OCI-LY1 (cell line): ENCODE data around the gene WDFY2.

ENCODE experiments used
- H2AFZ ChIP-seq: fragments of 200-600 bp; sonication (generic), shearing (Covaris generic); 2 replicates; pipeline ENCODE4 v1.6.0; 2014; ENCODE audit warnings: antibody characterized with exemption, mild to moderate bottlenecking, low read length
- H3F3A ChIP-seq: fragments of 200-600 bp; sonication (generic), shearing (Covaris generic); 2 replicates; pipeline ENCODE4 v1.6.0; 2014; ENCODE audit warnings: mild to moderate bottlenecking, antibody characterized with exemption, low read length, moderate library complexity; ENCODE audit not compliant: insufficient read depth
- H3K27ac ChIP-seq: fragments of 200-600 bp; sonication (generic); 2 replicates; pipeline ENCODE4 v1.5.1; 2014; ENCODE audit warnings: low read length, mixed run types, mild to moderate bottlenecking, low read depth; ENCODE audit not compliant: poor library complexity, severe bottlenecking
- H3K27me3 ChIP-seq: fragments of 200-600 bp; sonication (generic); 2 replicates; pipeline ENCODE4 v1.6.0; 2014; ENCODE audit warnings: antibody characterized with exemption, mild to moderate bottlenecking, low read length, moderate library complexity; ENCODE audit not compliant: insufficient read depth
- H3K36me3 ChIP-seq: fragments of 200-600 bp; sonication (generic); 2 replicates; pipeline ENCODE4 v1.6.1; 2014; ENCODE audit warnings: mild to moderate bottlenecking, antibody characterized with exemption, low read length, moderate library complexity, mixed read lengths; ENCODE audit not compliant: insufficient read depth
- H3K4me1 ChIP-seq: fragments of 200-600 bp; sonication (generic); 2 replicates; pipeline ENCODE4 v1.5.1; 2014; ENCODE audit warnings: mild to moderate bottlenecking, low read length, moderate library complexity; ENCODE audit not compliant: insufficient read depth, severe bottlenecking
- H3K4me2 ChIP-seq: fragments of 200-600 bp; sonication (generic), shearing (Covaris generic); 2 replicates; pipeline ENCODE4 v1.6.1; 2014; ENCODE audit warnings: low read length
- H3K4me3 ChIP-seq: fragments of 200-600 bp; sonication (generic); 2 replicates; pipeline ENCODE4 v1.5.1; 2014; ENCODE audit warnings: low read length, low read depth, mild to moderate bottlenecking, mixed read lengths; ENCODE audit not compliant: poor library complexity, severe bottlenecking
- H3K79me2 ChIP-seq: fragments of 200-600 bp; shearing (Covaris generic); 2 replicates; pipeline ENCODE4 v1.6.1; 2016; ENCODE audit warnings: mixed run types, low read length, mixed read lengths; ENCODE audit not compliant: insufficient read depth
- H3K9ac ChIP-seq: fragments of 200-600 bp; sonication (generic), shearing (Covaris generic); 2 replicates; pipeline ENCODE4 v1.6.1; 2014; ENCODE audit warnings: mild to moderate bottlenecking, low read length, mixed read lengths
- H3K9me2 ChIP-seq: fragments of 200-600 bp; sonication (generic), shearing (Covaris generic); 2 replicates; pipeline ENCODE4 v1.6.1; 2014; ENCODE audit warnings: low read depth, mild to moderate bottlenecking, low read length, mixed read lengths
- H3K9me3 ChIP-seq: fragments of 200-600 bp; shearing (Covaris generic); 2 replicates; pipeline ENCODE4 v1.6.1; 2014; ENCODE audit warnings: low read length, mixed read lengths
- H4K20me1 ChIP-seq: fragments of 200-600 bp; sonication (generic), shearing (Covaris generic); 2 replicates; pipeline ENCODE4 v1.6.0; 2016; ENCODE audit warnings: mild to moderate bottlenecking, low read length; ENCODE audit not compliant: insufficient read depth
- CTCF ChIP-seq: fragments of 200-600 bp; sonication (generic), shearing (Covaris generic); IDR thresholded peaks from 2 replicates; pipeline ENCODE4 v1.5.1; 2017; ENCODE audit warnings: mild to moderate bottlenecking, antibody characterized with exemption, low read length, moderate library complexity, mixed read lengths
- EZH2 ChIP-seq: fragments of 200-600 bp; sonication (generic), shearing (Covaris generic); IDR thresholded peaks from 2 replicates; pipeline ENCODE4 v1.8.0; 2017; ENCODE audit warnings: borderline replicate concordance, mixed run types, mild to moderate bottlenecking, antibody characterized with exemption, low read length, moderate library complexity, mixed read lengths

Gene WDFY2

GRCh38 chr13:51761643-51762350 is 177.5 kb downstream of the WDFY2 start:
- H3K9ac ChIP-seq: no peak overlapping the region
- H3F3A ChIP-seq: no peaks in the 10 kb centered on the region
- H4K20me1 ChIP-seq: no peaks in the 10 kb centered on the region
- no peaks in the 10 kb centered on the region for H3K9me2 ChIP-seq
- 0 out of 2 replicates have a peak, but pooled peaks cover 2% of the 10 kb centered on the region for H3K36me3 ChIP-seq
- no peaks in the 10 kb centered on the region for H3K9me3 ChIP-seq
- no peak for TF ChIP-seq CTCF
- no peak for TF ChIP-seq EZH2
- H2AFZ ChIP-seq: no peak overlapping the region
- no peak overlapping the region for H3K4me2 ChIP-seq
- peaks cover 13% of the 10 kb centered on the region for H3K4me1 ChIP-seq
- H3K27me3 ChIP-seq: no peaks in the 10 kb centered on the region
- H3K27ac ChIP-seq: no peak overlapping the region
- no peak overlapping the region for H3K4me3 ChIP-seq
- H3K79me2 ChIP-seq: no peaks in the 10 kb centered on the region

- peaks cover 13% of the 10 kb centered on the region for H3K4me1 ChIP-seq
- no peak overlapping the region for H2AFZ ChIP-seq
- no peak overlapping the region for H3K27ac ChIP-seq
- H3K27me3 ChIP-seq: no peaks in the 10 kb centered on the region
- H3K36me3 ChIP-seq: 0 out of 2 replicates have a peak, but pooled peaks cover 2% of the 10 kb centered on the region
- H3F3A ChIP-seq: no peaks in the 10 kb centered on the region
- no peak overlapping the region for H3K9ac ChIP-seq
- H4K20me1 ChIP-seq: no peaks in the 10 kb centered on the region
- no peaks in the 10 kb centered on the region for H3K9me3 ChIP-seq
- no peaks in the 10 kb centered on the region for H3K9me2 ChIP-seq
- H3K4me2 ChIP-seq: no peak overlapping the region
- no peaks in the 10 kb centered on the region for H3K79me2 ChIP-seq
- no peak overlapping the region for H3K4me3 ChIP-seq
- no peak for TF ChIP-seq EZH2
- TF ChIP-seq CTCF: no peak
These were observed 179.2 kb downstream of the WDFY2 start for GRCh38 chr13:51763486-51763885.

DNA sequence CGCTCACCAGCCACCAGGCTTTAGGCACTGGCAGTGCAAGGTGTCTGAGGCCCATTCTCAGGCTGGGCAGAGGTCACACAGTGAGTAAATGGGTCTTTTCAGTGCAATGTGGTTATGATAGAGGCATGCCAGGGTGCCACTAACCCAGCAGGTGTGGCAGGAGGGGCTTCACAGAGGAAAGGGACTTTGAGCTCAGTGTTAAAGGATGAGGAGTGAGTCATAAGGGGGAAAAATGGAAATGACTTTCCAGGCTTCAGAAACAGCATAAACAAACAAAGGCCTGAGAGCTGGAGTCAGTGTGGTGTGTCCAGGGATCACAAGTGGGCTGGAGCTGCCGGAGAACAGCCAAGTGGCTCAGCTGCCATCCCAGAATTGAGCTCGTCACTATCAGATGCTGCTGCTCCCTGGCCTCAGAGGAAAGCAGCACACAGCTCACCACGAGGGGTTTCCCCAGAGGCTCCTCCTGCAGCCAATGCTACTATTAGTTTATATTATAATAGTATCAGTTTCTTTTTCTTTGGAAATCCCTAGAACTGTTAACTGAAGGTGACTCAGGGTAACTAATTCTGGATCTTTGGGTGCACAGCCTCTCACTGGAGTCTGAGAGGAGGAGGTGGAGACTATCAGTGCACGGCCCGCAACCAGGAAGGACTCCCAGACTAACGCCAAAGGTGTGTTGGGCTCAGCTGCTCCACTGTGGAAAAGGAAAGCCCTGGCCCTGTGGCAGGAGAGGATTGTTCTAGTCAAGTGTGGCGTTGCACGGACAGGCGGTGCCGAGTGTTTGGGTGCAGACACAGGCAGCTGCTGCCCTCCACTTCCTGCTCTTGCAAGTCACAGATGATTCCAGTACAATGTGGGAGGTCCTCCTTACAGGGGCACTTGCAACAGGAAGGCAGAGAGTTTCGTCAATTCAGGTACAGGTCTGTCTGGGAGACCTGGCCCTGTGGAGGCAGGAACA is 180.2 kb downstream of the WDFY2 start:
- Histone ChIP-seq H3F3A (no peaks in the 10 kb centered on the region), H3K4me2 (peak overlapping the region; percentile 19; the same call in 1 of the 2 replicates), H3K79me2 (no peaks in the 10 kb centered on the region), H3K4me3 (no peak overlapping the region), H4K20me1 (no peaks in the 10 kb centered on the region), H3K9ac (no peak overlapping the region), H3K4me1 (peaks cover 13% of the 10 kb centered on the region), H3K27ac (no peak overlapping the region), H3K27me3 (no peaks in the 10 kb centered on the region), H3K9me2 (no peaks in the 10 kb centered on the region), H3K36me3 (no peaks in the 10 kb centered on the region), H2AFZ (no peak overlapping the region), H3K9me3 (no peaks in the 10 kb centered on the region)
- TF ChIP-seq CTCF: no peak
- no peak for TF ChIP-seq EZH2
